Activated CD8-positive, alpha-beta T cell treated with anti-CD3 and anti-CD28 coated beads for 36 hours (primary cell): ENCODE measurements around the gene PIEZO2. TPM values are rescaled to one million over a fixed set of nuclear protein-coding genes. Genes with fewer than 3 reads are reported as not detected.
"Not testable (repeated sequence)": the region's sequence is repeated elsewhere in the genome, so short reads cannot be mapped to it uniquely, and the experiment has no call there.

Experiments used
- ATAC-seq: fragments of 200-7000 bp; cut with Tn5 transposase; one replicate; pipeline ENCODE4 v1.10.0; 2021; ENCODE audit warnings: mild to moderate bottlenecking, moderate library complexity
- CTCF ChIA-PET: fragments of 350-600 bp; sonication (Branson Sonifier 250); formaldehyde crosslinking; loops from one replicate; lab custom pipeline; 2021; ENCODE audit warnings: antibody characterized with exemption; lab: Charles Lee
- POLR2A ChIA-PET: fragments of 350-600 bp; sonication (Branson Sonifier 250); formaldehyde crosslinking; loops from one replicate; lab custom pipeline; 2021; ENCODE audit warnings: antibody characterized with exemption; lab: Charles Lee
- DNase-seq: peaks from one replicate; pipeline ENCODE4 v3.0.0-alpha.2; 2020
- H3K27ac Mint-ChIP-seq: one replicate; pipeline ENCODE4 v1.8.0; 2021; ENCODE audit warnings: mild to moderate bottlenecking, mixed read lengths
- H3K27me3 Mint-ChIP-seq: one replicate; pipeline ENCODE4 v1.8.0; 2021; ENCODE audit warnings: mixed read lengths
- H3K36me3 Mint-ChIP-seq: one replicate; pipeline ENCODE4 v1.8.0; 2021; ENCODE audit warnings: low read depth, mixed read lengths
- H3K4me1 Mint-ChIP-seq: one replicate; pipeline ENCODE4 v1.8.0; 2021; ENCODE audit warnings: low read depth, mixed read lengths
- H3K4me3 Mint-ChIP-seq: one replicate; pipeline ENCODE4 v1.8.0; 2021; ENCODE audit warnings: mild to moderate bottlenecking, moderate library complexity, mixed read lengths
- H3K9me3 Mint-ChIP-seq: one replicate; pipeline ENCODE4 v1.8.0; 2021; ENCODE audit warnings: mixed read lengths
- intact Hi-C: fragments of 100-400 bp; cut with micrococcal nuclease; formaldehyde crosslinking; loops from one replicate; pipeline ENCODE4 v1.10.0; 2022
- total RNA-seq, 2 experiments: library from RNA; stranded (reverse); gene quantifications; one replicate each; pipeline ENCODE4 v1.2.3, GENCODE V29; 2021
- TF ChIP-seq, protein P1 (sequence below): fragments of 200-600 bp; IDR thresholded peaks from one replicate; pipeline ENCODE4 v1.8.0; 2022; ENCODE audit warnings: antibody characterized with exemption, mild to moderate bottlenecking

The PIEZO2 gene
- total RNA-seq, 2 experiments from 2014 or later, result not detected

DNA sequence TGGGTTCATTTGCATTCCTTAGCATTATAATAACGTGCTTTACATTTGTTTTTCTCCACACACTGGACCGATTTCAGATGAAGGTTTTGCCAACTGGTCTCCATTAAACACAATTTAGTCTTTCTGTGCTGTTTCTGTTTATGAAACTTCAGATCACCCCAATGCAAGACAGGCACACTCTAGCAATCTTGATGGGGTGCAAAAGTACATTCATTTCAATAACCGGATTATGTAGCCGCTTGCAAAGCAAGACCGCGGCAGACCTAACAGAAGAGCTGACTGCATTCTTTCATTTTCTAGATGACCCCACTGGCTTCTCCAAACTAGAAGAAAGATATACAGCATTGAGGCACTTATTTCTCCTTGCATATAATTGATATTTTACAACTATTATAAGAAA, 301.5 kb downstream of the PIEZO2 start:
- ChIA-PET POLR2A (no interaction called here), CTCF (no interaction called here)
- ATAC-seq, result no peak
- Mint-ChIP-seq H3K36me3 (no peaks in the 10 kb centered on the region), H3K4me3 (no peak overlapping the region), H3K27ac (no peak overlapping the region), H3K9me3 (no peaks in the 10 kb centered on the region), H3K27me3 (no peaks in the 10 kb centered on the region), H3K4me1 (no peaks in the 10 kb centered on the region)
- intact Hi-C loops, result loop anchor here (10.0 kb wide), 1 partner anchor 57 kb away; no protein-coding TSS in a partner anchor
- TF ChIP-seq, protein P1, sequence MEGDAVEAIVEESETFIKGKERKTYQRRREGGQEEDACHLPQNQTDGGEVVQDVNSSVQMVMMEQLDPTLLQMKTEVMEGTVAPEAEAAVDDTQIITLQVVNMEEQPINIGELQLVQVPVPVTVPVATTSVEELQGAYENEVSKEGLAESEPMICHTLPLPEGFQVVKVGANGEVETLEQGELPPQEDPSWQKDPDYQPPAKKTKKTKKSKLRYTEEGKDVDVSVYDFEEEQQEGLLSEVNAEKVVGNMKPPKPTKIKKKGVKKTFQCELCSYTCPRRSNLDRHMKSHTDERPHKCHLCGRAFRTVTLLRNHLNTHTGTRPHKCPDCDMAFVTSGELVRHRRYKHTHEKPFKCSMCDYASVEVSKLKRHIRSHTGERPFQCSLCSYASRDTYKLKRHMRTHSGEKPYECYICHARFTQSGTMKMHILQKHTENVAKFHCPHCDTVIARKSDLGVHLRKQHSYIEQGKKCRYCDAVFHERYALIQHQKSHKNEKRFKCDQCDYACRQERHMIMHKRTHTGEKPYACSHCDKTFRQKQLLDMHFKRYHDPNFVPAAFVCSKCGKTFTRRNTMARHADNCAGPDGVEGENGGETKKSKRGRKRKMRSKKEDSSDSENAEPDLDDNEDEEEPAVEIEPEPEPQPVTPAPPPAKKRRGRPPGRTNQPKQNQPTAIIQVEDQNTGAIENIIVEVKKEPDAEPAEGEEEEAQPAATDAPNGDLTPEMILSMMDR, result no peak
- DNase-seq, result no peak

DNA sequence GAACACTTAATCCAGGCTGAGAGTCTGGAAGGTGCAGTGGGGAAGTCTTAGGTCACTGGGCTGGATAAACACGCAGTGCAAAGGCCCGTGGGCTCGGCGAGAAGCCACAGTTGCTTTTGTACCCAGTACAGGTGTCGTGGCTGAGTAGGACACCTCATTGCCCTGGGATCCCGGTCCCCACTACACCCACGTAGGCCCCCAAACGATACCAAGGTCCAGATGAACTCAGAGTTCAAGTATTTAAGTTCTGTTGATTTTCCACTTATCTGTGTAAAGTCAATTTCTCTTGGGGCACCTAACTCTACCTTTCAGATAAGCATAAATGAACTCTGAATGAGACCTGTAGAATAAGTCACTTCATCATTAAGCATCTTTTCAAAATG, 302.0 kb downstream of the PIEZO2 start:
- no peak overlapping the region for H3K27ac Mint-ChIP-seq
- H3K27me3 Mint-ChIP-seq, result no peaks in the 10 kb centered on the region
- CTCF ChIA-PET, result no interaction called here
- POLR2A ChIA-PET, result no interaction called here
- TF ChIP-seq, protein P1, result no peak
- intact Hi-C loops, result loop anchor here (10.0 kb wide), 1 partner anchor 57 kb away; no protein-coding TSS in a partner anchor
- H3K4me3 Mint-ChIP-seq, result no peak overlapping the region
- H3K4me1 Mint-ChIP-seq, result no peaks in the 10 kb centered on the region
- ATAC-seq, result no peak
- no peak for DNase-seq
- H3K9me3 Mint-ChIP-seq, result no peaks in the 10 kb centered on the region
- H3K36me3 Mint-ChIP-seq, result no peaks in the 10 kb centered on the region

DNA sequence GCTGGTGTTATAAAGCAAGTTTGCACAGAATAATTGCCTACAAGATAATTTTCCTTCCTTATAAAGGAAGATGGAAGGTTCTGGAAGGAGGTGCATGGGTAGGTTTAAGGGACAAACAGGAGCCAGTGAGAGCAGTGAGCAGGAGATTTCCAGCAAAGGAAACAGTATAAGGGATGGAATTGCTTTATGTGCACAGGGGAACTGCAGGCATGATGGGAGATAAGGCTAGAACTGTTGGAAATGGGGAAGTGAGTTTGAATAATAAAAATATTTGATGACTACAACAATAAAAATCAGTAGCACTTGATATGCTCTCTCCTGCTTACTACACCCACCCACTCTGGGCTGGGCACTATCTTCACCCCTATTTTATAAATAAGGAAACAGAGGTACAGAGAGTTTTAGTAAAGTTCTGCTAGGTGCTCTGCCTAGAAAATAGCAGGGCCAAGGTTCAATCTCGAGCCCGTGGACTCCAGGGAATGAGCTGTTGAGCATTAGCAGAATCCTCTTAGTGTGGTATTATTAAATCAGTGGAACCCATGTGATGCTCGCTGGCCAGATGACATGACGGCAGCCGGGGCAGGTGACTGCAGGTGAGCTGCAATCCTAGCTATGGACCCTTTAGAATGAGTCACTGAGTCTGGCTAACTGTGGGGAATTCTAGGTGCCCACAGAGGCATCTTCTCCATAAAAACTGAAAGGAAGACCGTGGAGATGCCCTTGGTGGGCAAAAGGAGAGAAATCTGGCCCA, 302.5 kb downstream of the PIEZO2 start:
- no peaks in the 10 kb centered on the region for H3K36me3 Mint-ChIP-seq
- intact Hi-C loops, result loop anchor here (10.0 kb wide), 1 partner anchor 58 kb away; no protein-coding TSS in a partner anchor
- H3K27ac Mint-ChIP-seq, result no peak overlapping the region
- no peaks in the 10 kb centered on the region for H3K9me3 Mint-ChIP-seq
- DNase-seq, result no peak
- no peak overlapping the region for H3K4me3 Mint-ChIP-seq
- CTCF ChIA-PET, result no interaction called here
- H3K4me1 Mint-ChIP-seq, result no peaks in the 10 kb centered on the region
- POLR2A ChIA-PET, result no interaction called here
- ATAC-seq, result no peak
- no peaks in the 10 kb centered on the region for H3K27me3 Mint-ChIP-seq
- TF ChIP-seq, protein P1, result no peak

DNA sequence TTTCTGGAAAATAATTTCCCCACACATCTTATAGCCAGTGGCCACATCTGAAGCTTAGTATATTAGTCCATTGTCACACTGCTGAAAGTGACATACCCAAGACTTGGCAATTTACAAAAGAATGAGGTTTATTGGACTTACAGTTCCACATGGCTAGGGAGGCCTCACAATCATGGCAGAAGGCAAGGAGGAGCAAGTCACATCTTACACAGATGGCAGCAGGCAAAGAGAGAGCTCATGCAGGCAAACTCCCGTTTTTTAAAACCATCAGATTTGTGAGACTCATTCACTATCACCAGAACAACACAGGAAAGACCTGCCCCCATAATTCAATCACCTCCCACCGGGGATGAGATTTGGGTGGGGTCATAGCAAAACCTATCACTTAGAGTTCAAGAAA, 303.3 kb downstream of the PIEZO2 start:
- ATAC-seq, CTCF ChIA-PET, H3K4me1 Mint-ChIP-seq, H3K27ac Mint-ChIP-seq, H3K4me3 Mint-ChIP-seq, H3K27me3 Mint-ChIP-seq, H3K9me3 Mint-ChIP-seq, H3K36me3 Mint-ChIP-seq, DNase-seq, POLR2A ChIA-PET: not testable (repeated sequence)
- intact Hi-C loops, result loop anchor here (10.0 kb wide), 1 partner anchor 59 kb away; no protein-coding TSS in a partner anchor

DNA sequence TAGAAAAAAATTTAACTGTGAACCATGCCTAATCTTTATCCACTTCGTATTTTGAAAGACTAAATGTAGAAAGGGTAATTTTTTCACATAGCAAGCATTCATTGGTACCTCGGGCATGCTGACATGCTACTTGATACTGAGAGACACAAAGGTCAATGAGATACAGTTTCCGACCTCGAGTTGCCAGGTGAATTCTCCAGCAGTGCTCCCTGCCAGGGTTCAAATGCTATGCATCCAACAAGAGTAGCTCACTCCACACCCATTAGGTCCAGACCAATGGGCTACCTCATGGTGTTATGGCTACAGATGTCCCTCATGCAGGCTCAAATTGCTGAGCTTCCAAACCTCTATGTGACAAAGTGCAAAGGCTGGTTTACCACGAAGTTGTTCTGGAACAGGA, 305.8 kb downstream of the PIEZO2 start:
- H3K4me1 Mint-ChIP-seq, result no peaks in the 10 kb centered on the region
- DNase-seq, result no peak
- H3K27me3 Mint-ChIP-seq, result no peaks in the 10 kb centered on the region
- CTCF ChIA-PET, result interaction anchor here (1.9 kb wide), 1 partner anchor 9 kb away, joined by 6 read pairs; no protein-coding TSS in a partner anchor
- TF ChIP-seq, protein P1, result no peak
- POLR2A ChIA-PET, result no interaction called here
- no peak overlapping the region for H3K4me3 Mint-ChIP-seq
- H3K9me3 Mint-ChIP-seq, result no peaks in the 10 kb centered on the region
- intact Hi-C loops, result loop anchor here (10.0 kb wide), 1 partner anchor 61 kb away; no protein-coding TSS in a partner anchor
- H3K36me3 Mint-ChIP-seq, result no peaks in the 10 kb centered on the region
- H3K27ac Mint-ChIP-seq, result no peak overlapping the region
- no peak for ATAC-seq
